Panc1 (cell line): ENCODE data around the gene PSRC1.

Source experiments
- POLR2AphosphoS5 ChIP-seq: IDR thresholded peaks from 2 replicates; pipeline ENCODE4 v1.6.1; 2012; ENCODE audit warnings: mild to moderate bottlenecking, low read depth, low read length, moderate library complexity
- REST ChIP-seq, 2 experiments: IDR thresholded peaks; 2 replicates each; pipeline ENCODE4 v1.6.1; 2011 to 2012; ENCODE audit warnings: low read depth in 2 of 2, control low read depth in 1 of 2, low read length in 1 of 2, mild to moderate bottlenecking in 1 of 2, moderate library complexity in 1 of 2; ENCODE audit not compliant: insufficient read depth in 1 of 2
- SIN3A ChIP-seq: IDR thresholded peaks from 2 replicates; pipeline ENCODE4 v1.6.1; 2012; ENCODE audit warnings: low read depth, mild to moderate bottlenecking, low read length, moderate library complexity, borderline replicate concordance; ENCODE audit not compliant: insufficient read depth
- TCF7L2 ChIP-seq: IDR thresholded peaks from 2 replicates; pipeline ENCODE4 v1.6.1; 2011; ENCODE audit warnings: mild to moderate bottlenecking, low read depth, low read length, inconsistent platforms
- TF ChIP-seq, protein P1 (sequence below): fragments of 450-650 bp; IDR thresholded peaks from 2 replicates; pipeline ENCODE4 v1.5.1; 2017; ENCODE audit warnings: mild to moderate bottlenecking

- TF ChIP-seq, protein P1, sequence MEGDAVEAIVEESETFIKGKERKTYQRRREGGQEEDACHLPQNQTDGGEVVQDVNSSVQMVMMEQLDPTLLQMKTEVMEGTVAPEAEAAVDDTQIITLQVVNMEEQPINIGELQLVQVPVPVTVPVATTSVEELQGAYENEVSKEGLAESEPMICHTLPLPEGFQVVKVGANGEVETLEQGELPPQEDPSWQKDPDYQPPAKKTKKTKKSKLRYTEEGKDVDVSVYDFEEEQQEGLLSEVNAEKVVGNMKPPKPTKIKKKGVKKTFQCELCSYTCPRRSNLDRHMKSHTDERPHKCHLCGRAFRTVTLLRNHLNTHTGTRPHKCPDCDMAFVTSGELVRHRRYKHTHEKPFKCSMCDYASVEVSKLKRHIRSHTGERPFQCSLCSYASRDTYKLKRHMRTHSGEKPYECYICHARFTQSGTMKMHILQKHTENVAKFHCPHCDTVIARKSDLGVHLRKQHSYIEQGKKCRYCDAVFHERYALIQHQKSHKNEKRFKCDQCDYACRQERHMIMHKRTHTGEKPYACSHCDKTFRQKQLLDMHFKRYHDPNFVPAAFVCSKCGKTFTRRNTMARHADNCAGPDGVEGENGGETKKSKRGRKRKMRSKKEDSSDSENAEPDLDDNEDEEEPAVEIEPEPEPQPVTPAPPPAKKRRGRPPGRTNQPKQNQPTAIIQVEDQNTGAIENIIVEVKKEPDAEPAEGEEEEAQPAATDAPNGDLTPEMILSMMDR = no peak
- no peak for TF ChIP-seq REST (IDR thresholded peaks at IDR 0.05; ENCODE audit: insufficient read depth in 1 of 2, low read depth in 2 of 2, low read length in 1 of 2)
- no peak for TF ChIP-seq POLR2AphosphoS5
- no peak for TF ChIP-seq SIN3A
- no peak for TF ChIP-seq TCF7L2
Measured at GRCh38 chr1:109283748-109284600, 1.0 kb upstream of the PSRC1 start.
